CD1c-positive myeloid dendritic cell (primary cell): ENCODE results near the gene VPS26A.

ENCODE experiments used
- DNase-seq: peaks from one replicate; pipeline ENCODE4 v3.0.0-alpha.2; 2016; ENCODE audit errors: extremely low spot score

The VPS26A gene

GRCh38 chr10:69220507-69220906 is 96.5 kb downstream of the VPS26A start:
- DNase-seq, result no peak
